MM.1S (cell line): ENCODE results near the gene FSD1.

Source experiments
- DNase-seq: peaks from one replicate; pipeline ENCODE4 v3.0.0-alpha.2; 2015
- H2AFZ ChIP-seq: fragments of 300-600 bp; sonication (generic); 2 replicates; pipeline ENCODE4 v1.6.0; 2016; ENCODE audit warnings: antibody characterized with exemption, low read length
- H3F3A ChIP-seq: fragments of 300-600 bp; sonication (generic); 2 replicates; pipeline ENCODE4 v1.6.1; 2016; ENCODE audit warnings: mild to moderate bottlenecking, antibody characterized with exemption, low read length, moderate library complexity, mixed read lengths; ENCODE audit not compliant: insufficient read depth
- H3K27ac ChIP-seq: fragments of 300-600 bp; sonication (generic); 2 replicates; pipeline ENCODE4 v1.5.1; 2016; ENCODE audit warnings: mild to moderate bottlenecking, low read length
- H3K27me3 ChIP-seq: fragments of 300-600 bp; sonication (generic); replicated peaks from 2 replicates; pipeline ENCODE4 v1.6.0; 2016; ENCODE audit warnings: low read length; ENCODE audit not compliant: insufficient read depth
- H3K36me3 ChIP-seq: fragments of 300-600 bp; sonication (generic); replicated peaks from 2 replicates; pipeline ENCODE4 v1.6.1; 2016; ENCODE audit warnings: mild to moderate bottlenecking, low read length, mixed read lengths; ENCODE audit not compliant: insufficient read depth
- H3K4me1 ChIP-seq: fragments of 300-600 bp; sonication (generic); 2 replicates; pipeline ENCODE4 v1.6.1; 2016; ENCODE audit warnings: low read length, mixed read lengths
- H3K4me2 ChIP-seq: fragments of 300-600 bp; sonication (generic); 2 replicates; pipeline ENCODE4 v1.6.0; 2016; ENCODE audit warnings: low read depth, low read length
- H3K4me3 ChIP-seq: fragments of 300-600 bp; sonication (generic); 2 replicates; pipeline ENCODE4 v1.5.1; 2016; ENCODE audit warnings: low read length, mixed read lengths
- H3K79me2 ChIP-seq: fragments of 300-600 bp; sonication (generic); 2 replicates; pipeline ENCODE4 v1.6.1; 2016; ENCODE audit warnings: mixed run types, low read length, mixed read lengths
- H3K9ac ChIP-seq: fragments of 300-600 bp; sonication (generic); 2 replicates; pipeline ENCODE4 v1.6.1; 2016; ENCODE audit warnings: low read length, mixed read lengths
- H3K9me2 ChIP-seq: fragments of 300-600 bp; sonication (generic); replicated peaks from 2 replicates; pipeline ENCODE4 v1.6.1; 2016; ENCODE audit warnings: mild to moderate bottlenecking, low read length, mixed read lengths; ENCODE audit not compliant: insufficient read depth
- H3K9me3 ChIP-seq: fragments of 300-600 bp; sonication (generic); replicated peaks from 2 replicates; pipeline ENCODE4 v1.6.1; 2016; ENCODE audit warnings: mild to moderate bottlenecking, low read length, mixed read lengths; ENCODE audit not compliant: insufficient read depth
- H4K20me1 ChIP-seq: fragments of 300-600 bp; sonication (generic); 2 replicates; pipeline ENCODE4 v1.6.1; 2016; ENCODE audit warnings: mild to moderate bottlenecking, low read length, moderate library complexity, mixed read lengths; ENCODE audit not compliant: insufficient read depth
- CTCF ChIP-seq: fragments of 300-600 bp; sonication (generic); IDR thresholded peaks from 2 replicates; pipeline ENCODE4 v1.5.1; 2016; ENCODE audit warnings: antibody characterized with exemption, low read length, mixed read lengths
- EZH2 ChIP-seq: fragments of 300-600 bp; sonication (generic); optimal IDR thresholded peaks from 2 replicates; pipeline ENCODE3; 2017; ENCODE audit warnings: low read depth, mild to moderate bottlenecking, antibody characterized with exemption, low read length, mixed read lengths
- EZH2phosphoT487 ChIP-seq: fragments of 300-600 bp; sonication (generic); IDR thresholded peaks from 2 replicates; pipeline ENCODE4 v1.6.1; 2018; ENCODE audit warnings: antibody characterized with exemption, low read length

FSD1 gene

GRCh38 chr19:4303819-4304537, 420 bp upstream of the FSD1 start:
- no peak overlapping the region for H3K4me3 ChIP-seq
- DNase-seq = no peak

GRCh38 chr19:4305257-4305612, 837 bp downstream of the FSD1 start:
- no peaks in the 10 kb centered on the region for H3K9me2 ChIP-seq
- H3K9ac ChIP-seq = no peak overlapping the region
- H3K4me2 ChIP-seq = no peak overlapping the region
- H3K27me3 ChIP-seq = peaks cover 79% of the 10 kb centered on the region
- no peaks in the 10 kb centered on the region for H3K36me3 ChIP-seq
- H2AFZ ChIP-seq = no peak overlapping the region
- no peaks in the 10 kb centered on the region for H4K20me1 ChIP-seq
- H3K9me3 ChIP-seq = no peaks in the 10 kb centered on the region
- no peaks in the 10 kb centered on the region for H3K4me1 ChIP-seq
- no peak for DNase-seq
- H3K79me2 ChIP-seq = no peaks in the 10 kb centered on the region
- TF ChIP-seq EZH2phosphoT487 = no peak
- TF ChIP-seq CTCF = no peak
- no peak for TF ChIP-seq EZH2
- no peak overlapping the region for H3K4me3 ChIP-seq
- no peaks in the 10 kb centered on the region for H3F3A ChIP-seq
- no peak overlapping the region for H3K27ac ChIP-seq

More at GRCh38 chr19:4303819-4304537, 420 bp upstream of the FSD1 start:
- Histone ChIP-seq H3K4me1 (no peaks in the 10 kb centered on the region), H3K9ac (no peak overlapping the region), H3F3A (no peaks in the 10 kb centered on the region), H3K27me3 (peaks cover 84% of the 10 kb centered on the region), H3K9me2 (no peaks in the 10 kb centered on the region), H3K36me3 (no peaks in the 10 kb centered on the region), H3K27ac (no peak overlapping the region), H4K20me1 (no peaks in the 10 kb centered on the region), H3K4me2 (no peak overlapping the region), H2AFZ (no peak overlapping the region), H3K79me2 (no peaks in the 10 kb centered on the region), H3K9me3 (no peaks in the 10 kb centered on the region)
- TF ChIP-seq EZH2phosphoT487 (no peak), CTCF (no peak), EZH2 (no peak)

- TF ChIP-seq EZH2phosphoT487 (no peak), EZH2 (no peak), CTCF (no peak)
- no peak for DNase-seq
- no peak overlapping the region for H2AFZ ChIP-seq
- no peak overlapping the region for H3K9ac ChIP-seq
- no peaks in the 10 kb centered on the region for H3F3A ChIP-seq
- no peaks in the 10 kb centered on the region for H3K36me3 ChIP-seq
- H3K9me3 ChIP-seq = no peaks in the 10 kb centered on the region
- no peaks in the 10 kb centered on the region for H3K79me2 ChIP-seq
- no peak overlapping the region for H3K4me2 ChIP-seq
- no peaks in the 10 kb centered on the region for H3K4me1 ChIP-seq
- H3K4me3 ChIP-seq = no peak overlapping the region
- H3K9me2 ChIP-seq = no peaks in the 10 kb centered on the region
- no peak overlapping the region for H3K27ac ChIP-seq
- no peaks in the 10 kb centered on the region for H4K20me1 ChIP-seq
- H3K27me3 ChIP-seq = peaks cover 74% of the 10 kb centered on the region
These were observed 1.3 kb downstream of the FSD1 start for GRCh38 chr19:4305659-4306058.
